NCI-H774 (cell line): ENCODE measurements around the gene TRIM56.
"Not testable (repeated sequence)": the region's sequence is repeated elsewhere in the genome, so short reads cannot be mapped to it uniquely, and the experiment has no call there.

ENCODE experiments used
- DNase-seq: peaks from one replicate; lab custom pipeline; 2025; lab: John Stamatoyannopoulos, UW

Gene TRIM56

GRCh38 chr7:101132626-101133600 lies 47.6 kb downstream of the TRIM56 start:
- DNase-seq, result not testable (repeated sequence)

- no peak for DNase-seq
Observed at GRCh38 chr7:101133621-101134398, 48.5 kb downstream of the TRIM56 start.

GRCh38 chr7:101134399-101134980 lies 49.2 kb downstream of the TRIM56 start:
- no peak for DNase-seq

GRCh38 chr7:101137651-101138212 lies 52.5 kb downstream of the TRIM56 start:
- no peak for DNase-seq

GRCh38 chr7:101138213-101138870 lies 53.1 kb downstream of the TRIM56 start:
- peak; percentile 72 for DNase-seq

- no peak for DNase-seq
Observed at GRCh38 chr7:101140339-101140699, 55.0 kb downstream of the TRIM56 start.

GRCh38 chr7:101140746-101141382 lies 55.6 kb downstream of the TRIM56 start:
- no peak for DNase-seq
